Placental epithelial cell (primary cell): ENCODE measurements around the gene TNPO1. TPM values are rescaled to one million over a fixed set of nuclear protein-coding genes. Genes with fewer than 3 reads are reported as not detected.

Source experiments
- small RNA-seq: library from RNA; depleted of rRNA; stranded (forward); fragments of <200 nt; gene quantifications from one replicate; pipeline ENCODE3, GENCODE V24; 2012
- total RNA-seq: library from RNA; depleted of rRNA; stranded (reverse); fragments of >200 nt; gene quantifications from 2 replicates; pipeline ENCODE4 v1.2.3, GENCODE V29; 2012

Gene TNPO1
- 240 and 302 TPM in 2 replicates for total RNA-seq

GRCh38 chr5:72816284-72817075 lies at the start of gene TNPO1:
TNPO1 (plus strand) TSS chr5:72816661; CDS start chr5:72816738, 77 bp downstream.

GRCh38 chr5:72955768-72956323 lies 139.4 kb downstream of the TNPO1 start, which contains the start of gene FCHO2:
FCHO2 (plus strand) TSS chr5:72956041; CDS start chr5:72956097, 56 bp downstream.

Small RNA genes within 50 kb of the gene (small RNA-seq; reads per million reads assigned to genes)
- gene MIR4804 (0.12 reads per million), gene RF00019 (not detected)

Other genes starting within 250 kb of the TNPO1 start
- 25.5 and 31.1 TPM in 2 replicates for gene FCHO2, start 139.4 kb downstream of the TNPO1 start, total RNA-seq